ENCODE data around the gene IMP3. TPM values are rescaled to one million over a fixed set of nuclear protein-coding genes. Genes with fewer than 3 reads are reported as not detected.

Gene IMP3
- total RNA-seq, 1 experiment from 2014 or later = 77.8 TPM

- intact Hi-C loops (cut with micrococcal nuclease; ENCODE audit: unreplicated experiment) = no loop called here
- no peak for DNase-seq
- no peaks in the 10 kb centered on the region for H3K27me3 Mint-ChIP-seq (ENCODE audit: unreplicated experiment)
- no peak overlapping the region for H3K27ac Mint-ChIP-seq (ENCODE audit: unreplicated experiment)
- peaks cover 26% of the 10 kb centered on the region for H3K36me3 Mint-ChIP-seq (ENCODE audit: insufficient read depth, unreplicated experiment)
- CTCF ChIA-PET = no interaction called here
- peaks cover 44% of the 10 kb centered on the region for H3K4me1 Mint-ChIP-seq (ENCODE audit: low read depth, unreplicated experiment)
- BruUV-seq (replicated peaks) = no TSS peak
- H3K9me3 Mint-ChIP-seq (ENCODE audit: low read depth, unreplicated experiment) = no peaks in the 10 kb centered on the region
- H3K4me3 Mint-ChIP-seq (ENCODE audit: low read depth, unreplicated experiment) = no peak overlapping the region
- no peak for TF ChIP-seq CTCF (IDR thresholded peaks at IDR 0.05; ENCODE audit: unreplicated experiment)
Observed at GRCh38 chr15:75656813-75657212, 16.8 kb upstream of the IMP3 start.

- H3K4me3 Mint-ChIP-seq (ENCODE audit: low read depth, unreplicated experiment) = no peak overlapping the region
- no TSS peak for BruUV-seq (replicated peaks)
- H3K27ac Mint-ChIP-seq (ENCODE audit: unreplicated experiment) = no peak overlapping the region
- H3K27me3 Mint-ChIP-seq (ENCODE audit: unreplicated experiment) = no peaks in the 10 kb centered on the region
- intact Hi-C loops (cut with micrococcal nuclease; ENCODE audit: unreplicated experiment) = no loop called here
- DNase-seq = no peak
- TF ChIP-seq CTCF (IDR thresholded peaks at IDR 0.05; ENCODE audit: unreplicated experiment) = no peak
- H3K4me1 Mint-ChIP-seq (ENCODE audit: low read depth, unreplicated experiment) = peaks cover 44% of the 10 kb centered on the region
- no peaks in the 10 kb centered on the region for H3K9me3 Mint-ChIP-seq (ENCODE audit: low read depth, unreplicated experiment)
- peaks cover 29% of the 10 kb centered on the region for H3K36me3 Mint-ChIP-seq (ENCODE audit: insufficient read depth, unreplicated experiment)
- CTCF ChIA-PET = no interaction called here
Observed at GRCh38 chr15:75656331-75656730, 16.3 kb upstream of the IMP3 start.

- intact Hi-C loops (cut with micrococcal nuclease; ENCODE audit: unreplicated experiment) = no loop called here
- TF ChIP-seq CTCF (IDR thresholded peaks at IDR 0.05; ENCODE audit: unreplicated experiment) = no peak
- CTCF ChIA-PET = no interaction called here
- Mint-ChIP-seq H3K36me3 (ENCODE audit: insufficient read depth, unreplicated experiment) (peaks cover 29% of the 10 kb centered on the region), H3K27me3 (ENCODE audit: unreplicated experiment) (no peaks in the 10 kb centered on the region), H3K9me3 (ENCODE audit: low read depth, unreplicated experiment) (no peaks in the 10 kb centered on the region), H3K27ac (ENCODE audit: unreplicated experiment) (no peak overlapping the region), H3K4me3 (ENCODE audit: low read depth, unreplicated experiment) (no peak overlapping the region), H3K4me1 (ENCODE audit: low read depth, unreplicated experiment) (peaks cover 44% of the 10 kb centered on the region)
- BruUV-seq (replicated peaks) = no TSS peak
- DNase-seq = no peak
Observed at GRCh38 chr15:75655931-75656330, 15.9 kb upstream of the IMP3 start.

DNA sequence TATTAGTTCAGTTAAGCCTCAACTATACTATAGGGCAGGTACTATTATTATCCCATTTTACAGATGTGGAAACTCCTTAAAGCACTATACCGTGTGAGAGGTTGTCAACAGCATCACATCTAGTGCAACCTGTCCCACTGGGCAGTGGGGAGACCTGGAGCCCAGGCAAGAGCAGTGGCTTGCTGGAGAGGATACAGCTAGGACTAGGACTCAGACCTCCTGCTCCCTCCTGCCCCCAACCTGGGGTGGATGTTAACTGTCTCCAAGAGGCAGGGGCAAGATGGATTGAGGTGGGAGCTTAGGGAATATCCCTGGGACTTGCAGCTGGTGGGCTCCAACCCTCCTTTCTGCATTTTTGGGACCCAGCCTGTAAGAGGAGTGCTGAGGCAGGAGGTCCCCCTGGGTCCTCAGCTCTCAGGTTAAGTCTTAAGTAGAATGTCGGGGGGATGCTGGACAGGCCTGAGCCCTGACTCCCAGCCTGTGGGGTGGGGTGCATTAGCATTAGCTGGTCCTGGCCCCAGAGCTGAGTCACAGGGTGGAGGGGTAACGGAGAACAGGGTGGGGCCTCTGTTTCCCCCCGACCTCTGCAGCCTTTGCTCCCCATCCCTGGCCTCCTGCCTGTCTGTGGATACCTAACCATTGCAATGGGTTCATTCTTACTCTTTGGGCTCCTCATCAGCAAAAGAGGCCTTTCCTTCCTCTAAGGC is 14.3 kb upstream of the IMP3 start:
- Mint-ChIP-seq H3K4me3 (ENCODE audit: low read depth, unreplicated experiment) (no peak overlapping the region), H3K4me1 (ENCODE audit: low read depth, unreplicated experiment) (peaks cover 48% of the 10 kb centered on the region), H3K27me3 (ENCODE audit: unreplicated experiment) (no peaks in the 10 kb centered on the region), H3K36me3 (ENCODE audit: insufficient read depth, unreplicated experiment) (peaks cover 40% of the 10 kb centered on the region), H3K27ac (ENCODE audit: unreplicated experiment) (no peak overlapping the region), H3K9me3 (ENCODE audit: low read depth, unreplicated experiment) (no peaks in the 10 kb centered on the region)
- intact Hi-C loops (cut with micrococcal nuclease; ENCODE audit: unreplicated experiment) = no loop called here
- TF ChIP-seq CTCF (IDR thresholded peaks at IDR 0.05; ENCODE audit: unreplicated experiment) = no peak
- no peak for DNase-seq
- no TSS peak for BruUV-seq (replicated peaks)
- CTCF ChIA-PET = interaction anchor here (1.0 kb wide), 1 partner anchor 13 kb away, joined by 4 read pairs; no protein-coding TSS in a partner anchor

All from Calu3 (cell line).